ENCODE data around the gene CEMIP.

The CEMIP gene

DNA sequence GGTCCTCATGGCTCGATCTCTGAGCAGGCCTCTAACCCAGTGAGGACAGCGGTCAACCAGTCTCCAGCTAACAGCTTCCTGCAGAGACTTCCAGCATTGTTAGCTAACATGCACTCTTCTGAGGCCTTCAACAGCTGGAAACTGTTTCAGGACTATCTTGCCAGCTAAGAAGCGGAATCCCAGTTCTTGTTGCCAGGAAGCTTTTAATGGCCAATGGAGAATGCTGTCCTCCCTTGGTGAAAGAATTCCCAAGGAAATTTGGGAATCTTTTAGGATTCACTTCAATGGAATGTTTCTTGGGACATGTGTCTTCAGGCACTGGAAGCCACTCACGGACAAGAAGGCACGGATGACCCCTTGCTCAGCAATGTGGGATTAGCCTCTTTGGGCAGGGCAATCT is 91.7 kb downstream of the CEMIP start:
- Histone ChIP-seq H3K9me3 (ENCODE audit: control insufficient read depth, low read length) (no peaks in the 10 kb centered on the region), H3K4me3 (ENCODE audit: low read length) (no peak overlapping the region), H3K36me3 (ENCODE audit: control insufficient read depth, insufficient read depth, low read length) (no peaks in the 10 kb centered on the region), H3K27me3 (ENCODE audit: control insufficient read depth, insufficient read depth, low read length) (no peaks in the 10 kb centered on the region), H3K4me1 (ENCODE audit: control insufficient read depth, insufficient read depth, low read length) (no peaks in the 10 kb centered on the region), H3K9ac (ENCODE audit: low read length) (no peak overlapping the region)

DNA sequence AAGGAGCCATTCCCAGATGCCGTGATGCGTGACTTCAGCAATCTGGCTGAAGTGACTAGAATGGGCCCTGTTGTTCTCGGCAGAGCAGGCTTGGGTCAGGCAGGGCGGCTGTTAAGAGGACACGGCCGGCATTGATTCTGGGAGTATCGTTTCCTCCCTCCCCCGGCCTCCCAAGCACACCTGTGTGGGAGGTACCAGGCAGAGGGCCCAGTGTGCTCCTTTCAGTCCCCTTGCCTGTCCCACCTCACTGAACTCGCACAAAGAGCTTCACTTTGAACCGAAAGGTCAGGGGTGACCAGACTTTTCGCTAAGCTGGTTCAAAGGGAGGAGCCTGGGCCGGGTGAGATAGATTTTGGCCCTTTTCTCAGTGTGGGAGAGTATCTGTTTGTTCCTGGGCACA is 92.7 kb downstream of the CEMIP start:
- Histone ChIP-seq H3K4me1 (ENCODE audit: control insufficient read depth, insufficient read depth, low read length) (no peaks in the 10 kb centered on the region), H3K27me3 (ENCODE audit: control insufficient read depth, insufficient read depth, low read length) (no peaks in the 10 kb centered on the region), H3K9ac (ENCODE audit: low read length) (no peak overlapping the region), H3K4me3 (ENCODE audit: low read length) (no peak overlapping the region), H3K36me3 (ENCODE audit: control insufficient read depth, insufficient read depth, low read length) (no peaks in the 10 kb centered on the region), H3K9me3 (ENCODE audit: control insufficient read depth, low read length) (no peaks in the 10 kb centered on the region)

DNA sequence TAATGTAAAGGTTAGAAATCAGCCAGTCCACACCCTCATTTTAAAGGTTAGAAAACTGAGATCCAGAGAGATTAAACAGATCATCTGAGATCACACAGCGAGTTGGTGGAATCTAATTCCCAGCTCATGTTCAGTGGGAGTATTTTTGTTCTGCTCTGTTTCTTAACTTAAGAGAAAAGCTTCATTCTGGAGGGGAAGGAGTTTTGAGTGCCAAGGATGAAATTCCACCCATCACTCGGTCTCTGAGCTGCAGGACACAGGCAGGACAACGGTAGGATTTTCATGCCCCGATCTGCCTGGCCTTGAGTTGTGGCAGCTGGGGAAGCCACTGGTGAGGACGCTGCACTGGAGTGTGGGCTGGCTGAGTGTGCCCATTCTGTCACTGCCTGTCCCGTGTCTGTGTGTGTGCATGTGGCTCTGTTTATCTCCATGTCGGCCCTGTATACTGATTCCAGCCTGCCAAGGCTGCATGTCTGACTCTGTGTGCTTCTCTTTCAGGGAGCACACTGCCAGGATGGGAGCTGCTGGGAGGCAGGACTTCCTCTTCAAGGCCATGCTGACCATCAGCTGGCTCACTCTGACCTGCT is 94.3 kb downstream of the CEMIP start:
- H3K9ac ChIP-seq (ENCODE audit: low read length), result no peak overlapping the region
- no peaks in the 10 kb centered on the region for H3K4me1 ChIP-seq (ENCODE audit: control insufficient read depth, insufficient read depth, low read length)
- H3K4me3 ChIP-seq (ENCODE audit: low read length), result no peak overlapping the region
- H3K9me3 ChIP-seq (ENCODE audit: control insufficient read depth, low read length), result no peaks in the 10 kb centered on the region
- H3K36me3 ChIP-seq (ENCODE audit: control insufficient read depth, insufficient read depth, low read length), result no peaks in the 10 kb centered on the region
- H3K27me3 ChIP-seq (ENCODE audit: control insufficient read depth, insufficient read depth, low read length), result no peaks in the 10 kb centered on the region

DNA sequence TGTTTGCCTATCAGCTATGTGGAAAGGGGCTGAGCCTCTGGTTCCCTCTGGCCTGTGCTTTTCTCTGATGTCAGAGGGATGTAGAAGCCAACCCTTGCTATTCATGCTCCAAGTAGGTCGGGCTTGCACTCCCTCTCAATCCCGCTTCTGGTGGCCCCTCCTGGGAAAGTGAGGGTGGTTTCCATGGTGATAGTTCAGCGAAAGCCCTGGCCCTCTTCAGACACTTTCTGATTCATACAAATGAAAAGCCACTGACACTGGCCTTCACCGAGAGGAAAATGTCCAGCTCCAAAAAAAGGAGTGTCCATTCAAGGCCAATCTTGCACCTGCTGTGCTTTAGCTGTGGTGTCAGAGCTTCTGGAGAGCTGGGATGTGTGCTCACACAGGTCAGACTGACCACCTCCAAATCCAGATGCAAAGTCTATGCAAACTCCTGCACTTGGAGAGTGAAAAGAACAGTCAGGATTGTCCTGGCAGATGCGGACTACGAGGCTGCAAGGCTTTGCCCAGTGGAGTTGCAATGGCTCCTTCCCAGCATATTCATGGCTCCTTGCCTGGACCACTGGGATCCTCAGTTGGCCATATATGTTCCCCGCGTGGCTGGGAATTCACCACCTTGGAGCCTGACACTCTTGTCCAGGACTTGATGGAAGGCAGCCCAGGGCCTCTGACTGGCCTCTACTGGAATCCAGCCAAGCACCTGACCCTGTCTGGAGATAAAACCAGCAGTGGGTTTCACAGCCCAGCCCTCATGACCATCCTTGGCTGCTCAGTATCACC is 96.6 kb downstream of the CEMIP start:
- no peak overlapping the region for H3K4me3 ChIP-seq (ENCODE audit: low read length)
- H3K9ac ChIP-seq (ENCODE audit: low read length), result no peak overlapping the region
- no peaks in the 10 kb centered on the region for H3K36me3 ChIP-seq (ENCODE audit: control insufficient read depth, insufficient read depth, low read length)
- no peaks in the 10 kb centered on the region for H3K27me3 ChIP-seq (ENCODE audit: control insufficient read depth, insufficient read depth, low read length)
- H3K4me1 ChIP-seq (ENCODE audit: control insufficient read depth, insufficient read depth, low read length), result no peaks in the 10 kb centered on the region
- H3K9me3 ChIP-seq (ENCODE audit: control insufficient read depth, low read length), result no peaks in the 10 kb centered on the region

DNA sequence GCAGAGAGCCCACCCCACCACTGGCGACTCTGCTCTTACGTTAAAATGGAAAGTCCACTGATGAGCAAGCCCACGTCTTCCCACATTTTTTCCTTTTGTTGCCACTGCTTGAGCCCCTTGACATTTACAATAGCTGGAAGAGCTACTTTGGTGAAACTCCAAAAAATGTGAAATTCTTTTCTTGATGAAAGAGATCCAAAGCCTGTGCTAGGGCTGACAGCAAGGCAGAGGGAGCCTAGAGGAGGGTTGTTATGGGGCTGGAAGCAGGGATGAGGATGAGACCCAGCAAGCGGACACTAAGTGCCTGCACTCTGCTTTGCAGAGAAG is 97.1 kb downstream of the CEMIP start:
- H3K4me1 ChIP-seq (ENCODE audit: control insufficient read depth, insufficient read depth, low read length), result no peaks in the 10 kb centered on the region
- H3K36me3 ChIP-seq (ENCODE audit: control insufficient read depth, insufficient read depth, low read length), result no peaks in the 10 kb centered on the region
- no peaks in the 10 kb centered on the region for H3K9me3 ChIP-seq (ENCODE audit: control insufficient read depth, low read length)
- H3K9ac ChIP-seq (ENCODE audit: low read length), result no peak overlapping the region
- no peaks in the 10 kb centered on the region for H3K27me3 ChIP-seq (ENCODE audit: control insufficient read depth, insufficient read depth, low read length)
- no peak overlapping the region for H3K4me3 ChIP-seq (ENCODE audit: low read length)

DNA sequence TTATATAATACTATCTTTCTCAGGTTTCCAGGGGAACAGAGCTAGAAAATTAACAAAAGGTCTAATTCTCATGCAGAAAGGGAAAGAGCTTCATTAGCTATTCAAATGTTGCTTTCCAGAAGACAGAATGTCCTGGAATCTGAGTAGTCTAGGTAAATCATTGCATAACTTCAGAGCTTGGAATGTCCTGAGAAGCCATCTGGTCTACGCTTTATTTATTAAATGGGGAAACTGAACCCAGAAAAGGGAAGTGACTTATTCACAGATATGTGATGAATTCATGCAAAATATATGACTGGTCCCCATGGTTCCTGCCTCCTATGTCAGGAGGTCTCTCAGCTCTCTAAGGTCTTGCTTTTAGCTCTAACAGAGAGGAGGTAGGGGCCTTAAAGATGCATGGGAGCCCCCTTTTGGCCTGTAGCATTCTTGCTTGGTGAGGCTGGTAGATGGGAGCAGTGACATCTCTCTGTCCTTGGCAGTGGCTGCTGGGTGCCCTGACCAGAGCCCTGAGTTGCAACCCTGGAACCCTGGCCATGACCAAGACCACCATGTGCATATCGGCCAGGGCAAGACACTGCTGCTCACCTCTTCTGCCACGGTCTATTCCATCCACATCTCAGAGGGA is 99.2 kb downstream of the CEMIP start:
- Histone ChIP-seq H3K9me3 (ENCODE audit: control insufficient read depth, low read length) (no peaks in the 10 kb centered on the region), H3K9ac (ENCODE audit: low read length) (no peak overlapping the region), H3K36me3 (ENCODE audit: control insufficient read depth, insufficient read depth, low read length) (no peaks in the 10 kb centered on the region), H3K4me3 (ENCODE audit: low read length) (no peak overlapping the region), H3K27me3 (ENCODE audit: control insufficient read depth, insufficient read depth, low read length) (no peaks in the 10 kb centered on the region), H3K4me1 (ENCODE audit: control insufficient read depth, insufficient read depth, low read length) (no peaks in the 10 kb centered on the region)

DNA sequence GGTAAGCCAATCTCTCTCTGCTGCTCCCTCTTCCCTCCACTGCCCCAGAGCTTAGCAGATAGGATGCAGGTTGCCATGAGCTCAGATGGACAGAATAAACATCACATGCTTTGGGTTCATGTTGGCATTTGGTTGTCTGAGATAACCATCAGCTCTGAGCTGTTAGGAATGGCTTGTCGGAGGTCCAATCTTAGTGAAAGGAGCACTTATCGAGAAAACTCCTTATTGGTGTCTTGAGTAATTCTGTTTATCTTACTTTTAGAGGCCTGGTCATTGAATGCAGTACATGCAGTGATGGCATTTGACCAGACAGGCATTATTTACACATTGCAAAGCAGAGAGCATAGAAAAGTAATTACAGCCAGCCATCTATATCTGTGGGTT is 99.7 kb downstream of the CEMIP start:
- Histone ChIP-seq H3K9me3 (ENCODE audit: control insufficient read depth, low read length) (no peaks in the 10 kb centered on the region), H3K36me3 (ENCODE audit: control insufficient read depth, insufficient read depth, low read length) (no peaks in the 10 kb centered on the region), H3K4me3 (ENCODE audit: low read length) (no peak overlapping the region), H3K27me3 (ENCODE audit: control insufficient read depth, insufficient read depth, low read length) (no peaks in the 10 kb centered on the region), H3K4me1 (ENCODE audit: control insufficient read depth, insufficient read depth, low read length) (no peaks in the 10 kb centered on the region), H3K9ac (ENCODE audit: low read length) (no peak overlapping the region)

DNA sequence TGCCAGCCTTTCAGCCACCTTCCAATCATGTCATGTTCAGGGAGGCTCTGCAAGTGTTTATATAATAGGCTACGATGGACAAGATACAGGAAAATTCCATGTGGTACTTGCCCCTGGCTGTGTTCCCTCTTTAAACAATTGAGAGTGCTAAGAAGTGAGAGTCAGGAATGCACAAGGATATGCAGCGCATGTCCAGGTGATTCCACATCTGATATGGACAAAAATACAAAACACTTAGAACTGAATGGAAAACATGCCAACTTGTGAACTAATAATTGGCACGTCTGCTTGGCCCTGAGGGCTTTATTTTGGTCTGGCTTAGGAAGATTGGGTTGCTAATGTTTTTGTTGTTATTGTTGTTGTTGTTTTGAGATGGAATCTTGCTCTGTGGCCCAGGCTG is 100.9 kb downstream of the CEMIP start:
- Histone ChIP-seq H3K27me3 (ENCODE audit: control insufficient read depth, insufficient read depth, low read length) (no peaks in the 10 kb centered on the region), H3K4me3 (ENCODE audit: low read length) (no peak overlapping the region), H3K36me3 (ENCODE audit: control insufficient read depth, insufficient read depth, low read length) (no peaks in the 10 kb centered on the region), H3K9ac (ENCODE audit: low read length) (no peak overlapping the region), H3K9me3 (ENCODE audit: control insufficient read depth, low read length) (no peaks in the 10 kb centered on the region), H3K4me1 (ENCODE audit: control insufficient read depth, insufficient read depth, low read length) (no peaks in the 10 kb centered on the region)

DNA sequence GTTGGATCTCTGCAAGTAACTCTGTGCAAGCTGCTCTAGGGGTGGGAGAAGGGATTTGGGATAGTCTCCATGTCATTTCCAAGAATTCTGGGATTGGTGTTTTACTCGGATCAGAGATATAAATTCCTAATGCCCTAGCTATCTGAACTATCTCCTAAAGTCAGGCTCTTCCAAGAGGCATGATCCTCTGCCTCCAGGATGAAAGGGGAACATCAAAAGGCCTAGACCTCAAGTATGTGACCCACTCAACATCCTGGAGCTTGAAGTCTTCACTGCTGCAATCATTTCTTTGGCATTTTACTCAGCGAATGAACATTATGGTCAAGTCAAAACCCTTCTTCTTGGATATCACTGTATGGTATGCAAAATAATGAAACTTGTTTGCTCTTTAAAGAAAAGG is 104.5 kb downstream of the CEMIP start:
- H3K36me3 ChIP-seq (ENCODE audit: control insufficient read depth, insufficient read depth, low read length), result no peaks in the 10 kb centered on the region
- H3K4me3 ChIP-seq (ENCODE audit: low read length), result no peak overlapping the region
- H3K27me3 ChIP-seq (ENCODE audit: control insufficient read depth, insufficient read depth, low read length), result no peaks in the 10 kb centered on the region
- H3K9ac ChIP-seq (ENCODE audit: low read length), result no peak overlapping the region
- H3K9me3 ChIP-seq (ENCODE audit: control insufficient read depth, low read length), result no peaks in the 10 kb centered on the region
- H3K4me1 ChIP-seq (ENCODE audit: control insufficient read depth, insufficient read depth, low read length), result no peaks in the 10 kb centered on the region

DNA sequence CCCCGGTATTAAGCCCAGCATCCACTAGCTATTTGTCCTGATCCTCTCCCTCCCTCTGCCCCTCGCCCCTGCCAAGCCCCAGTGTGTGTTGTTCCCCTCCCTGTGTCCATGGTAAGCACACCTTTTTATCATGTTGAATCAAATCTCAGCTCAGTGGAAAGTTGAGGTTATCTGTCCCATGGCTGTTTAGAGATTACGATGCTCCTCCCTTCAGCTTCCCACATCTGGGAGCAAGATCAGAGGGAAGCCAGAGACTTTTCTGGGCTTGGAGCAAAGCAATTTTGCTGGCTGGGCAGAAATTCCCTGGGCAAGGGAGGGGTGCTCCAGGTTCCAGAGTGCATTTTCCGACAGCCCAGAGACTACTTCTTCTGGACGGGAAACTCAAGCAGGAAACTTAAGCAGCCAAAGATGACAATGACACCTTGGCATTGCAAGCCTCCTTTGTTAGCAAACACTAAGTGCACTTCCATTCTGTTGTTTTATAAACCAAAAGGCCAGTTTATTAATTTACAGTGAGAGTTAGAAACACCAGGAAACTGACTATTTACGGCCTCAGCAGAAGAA is 105.9 kb downstream of the CEMIP start:
- Histone ChIP-seq H3K27me3 (ENCODE audit: control insufficient read depth, insufficient read depth, low read length) (no peaks in the 10 kb centered on the region), H3K4me3 (ENCODE audit: low read length) (no peak overlapping the region), H3K9me3 (ENCODE audit: control insufficient read depth, low read length) (no peaks in the 10 kb centered on the region), H3K9ac (ENCODE audit: low read length) (no peak overlapping the region), H3K4me1 (ENCODE audit: control insufficient read depth, insufficient read depth, low read length) (no peaks in the 10 kb centered on the region), H3K36me3 (ENCODE audit: control insufficient read depth, insufficient read depth, low read length) (no peaks in the 10 kb centered on the region)

DNA sequence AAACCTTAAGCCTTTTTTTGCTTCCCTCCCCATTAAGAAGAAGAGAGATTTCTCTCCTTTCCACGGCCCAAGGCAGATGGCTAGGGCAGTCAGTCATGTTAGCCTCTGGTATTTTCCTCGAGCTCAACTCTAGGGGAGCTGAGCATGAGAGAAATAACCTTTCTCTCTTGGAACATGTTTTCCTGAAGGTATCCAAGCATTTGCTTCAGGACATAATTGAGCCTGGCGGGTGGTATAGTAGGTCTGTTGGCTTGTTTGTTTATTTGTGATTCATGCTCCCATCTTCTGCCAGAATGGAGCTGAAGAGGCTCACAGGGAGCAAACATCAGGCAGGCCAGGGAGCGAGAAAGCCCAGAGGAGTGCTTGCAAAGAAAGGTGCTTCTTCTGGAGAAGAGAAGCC is 108.0 kb downstream of the CEMIP start:
- Histone ChIP-seq H3K9ac (ENCODE audit: low read length) (no peak overlapping the region), H3K9me3 (ENCODE audit: control insufficient read depth, low read length) (no peaks in the 10 kb centered on the region), H3K27me3 (ENCODE audit: control insufficient read depth, insufficient read depth, low read length) (no peaks in the 10 kb centered on the region), H3K4me3 (ENCODE audit: low read length) (no peak overlapping the region), H3K4me1 (ENCODE audit: control insufficient read depth, insufficient read depth, low read length) (no peaks in the 10 kb centered on the region), H3K36me3 (ENCODE audit: control insufficient read depth, insufficient read depth, low read length) (no peaks in the 10 kb centered on the region)

DNA sequence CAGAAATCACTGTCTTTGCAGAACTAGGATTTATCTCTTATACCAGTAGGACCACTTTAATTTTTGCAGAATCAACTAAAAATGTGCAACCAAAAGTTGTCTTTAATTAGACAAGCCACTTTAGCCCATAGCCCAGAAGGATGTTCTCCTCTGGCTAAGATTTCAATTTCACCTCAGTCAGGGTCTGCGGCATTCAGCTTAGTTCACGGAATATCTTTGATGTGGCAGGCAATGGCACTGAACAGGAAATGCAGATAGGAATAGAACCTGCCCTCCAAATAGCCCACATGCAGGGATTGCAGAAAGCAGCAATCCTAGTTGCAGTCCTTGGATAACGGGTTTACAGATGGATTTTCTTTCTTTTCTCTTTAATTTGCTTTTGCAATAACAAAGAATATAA is 109.7 kb downstream of the CEMIP start:
- H3K4me1 ChIP-seq (ENCODE audit: control insufficient read depth, insufficient read depth, low read length), result no peaks in the 10 kb centered on the region
- no peaks in the 10 kb centered on the region for H3K36me3 ChIP-seq (ENCODE audit: control insufficient read depth, insufficient read depth, low read length)
- no peak overlapping the region for H3K4me3 ChIP-seq (ENCODE audit: low read length)
- no peaks in the 10 kb centered on the region for H3K27me3 ChIP-seq (ENCODE audit: control insufficient read depth, insufficient read depth, low read length)
- no peak overlapping the region for H3K9ac ChIP-seq (ENCODE audit: low read length)
- no peaks in the 10 kb centered on the region for H3K9me3 ChIP-seq (ENCODE audit: control insufficient read depth, low read length)
